Stimulated activated CD8-positive, alpha-beta memory T cell treated with anti-CD3 and anti-CD28 coated beads, Interleukin-7, amount 100 ng/mL, for 4 hours (primary cell): ENCODE measurements around the gene RAB6B.

Experiments used
- DNase-seq, 2 donors: peaks; one replicate each; pipeline ENCODE4 v3.0.0-alpha.2; 2020; ENCODE audit warnings: low read depth in 2 of 2

RAB6B gene

DNA sequence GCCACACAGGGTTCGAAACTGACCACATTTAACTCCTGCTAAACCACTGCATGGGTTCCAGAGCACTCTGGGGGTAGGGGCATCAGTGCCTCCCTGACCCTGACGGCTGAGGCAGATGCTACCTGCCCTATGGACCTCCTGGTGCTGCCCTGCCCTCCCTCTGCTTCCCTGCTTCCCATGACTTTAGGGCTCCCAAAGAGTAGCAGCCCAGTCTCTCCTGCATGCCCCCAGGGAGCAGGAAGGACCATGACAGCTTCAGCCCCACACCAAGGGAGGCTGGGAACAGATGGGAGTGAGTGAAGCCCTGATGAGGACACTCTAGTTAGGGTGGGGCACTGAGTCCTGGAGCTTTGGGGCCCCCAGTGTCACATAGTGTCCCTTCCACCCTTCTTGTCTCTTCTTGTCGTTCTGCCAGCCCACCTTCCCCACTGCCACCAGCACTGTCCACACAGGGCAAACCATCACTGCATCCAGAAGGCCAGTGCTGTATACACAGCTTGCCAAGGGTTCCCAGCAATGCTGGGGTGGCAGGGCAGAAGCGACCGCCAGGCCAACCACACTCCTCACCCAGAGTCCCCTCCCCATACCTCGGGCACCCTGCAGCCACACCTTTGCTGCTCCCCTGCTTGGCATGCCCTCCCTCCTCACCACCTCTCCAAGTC is 59.1 kb downstream of the RAB6B start:
- DNase-seq: no peak

DNA sequence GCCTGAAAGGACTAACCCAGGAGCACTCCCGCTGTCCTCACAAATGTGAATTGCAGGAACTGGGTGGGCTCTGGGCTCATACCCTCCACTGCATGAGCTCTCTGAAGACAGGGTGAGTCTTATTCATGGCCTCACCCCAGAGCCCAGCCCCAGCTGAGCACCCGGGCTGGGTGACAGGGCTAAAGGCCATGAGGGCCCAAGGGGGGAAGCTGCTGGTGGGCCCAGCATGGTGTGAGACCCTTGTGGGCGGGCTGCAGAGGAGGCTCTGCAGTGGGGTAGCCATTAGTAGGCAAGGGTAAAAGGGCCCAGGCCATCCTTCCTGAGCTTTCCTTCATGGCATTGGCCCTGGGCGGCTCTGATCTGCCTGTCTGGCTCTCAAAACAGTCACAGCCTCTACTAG is 59.7 kb downstream of the RAB6B start:
- no peak for DNase-seq

DNA sequence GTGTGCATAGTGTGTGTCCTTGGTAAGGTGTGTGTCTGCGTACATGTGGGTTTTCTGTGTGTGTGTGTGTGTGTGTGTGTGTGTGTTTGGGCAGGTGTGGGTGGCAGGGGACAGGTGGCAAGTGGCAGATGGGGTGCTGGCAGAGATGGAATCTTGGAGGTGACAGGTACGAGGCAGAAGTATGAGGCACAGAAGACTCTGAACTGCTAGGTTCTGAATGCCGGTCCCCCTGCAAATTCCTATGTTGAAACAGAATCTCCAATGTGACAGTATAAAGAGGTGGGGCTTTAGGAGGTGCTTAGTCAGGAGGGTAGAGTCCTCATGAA is 60.3 kb downstream of the RAB6B start:
- DNase-seq: no peak

DNA sequence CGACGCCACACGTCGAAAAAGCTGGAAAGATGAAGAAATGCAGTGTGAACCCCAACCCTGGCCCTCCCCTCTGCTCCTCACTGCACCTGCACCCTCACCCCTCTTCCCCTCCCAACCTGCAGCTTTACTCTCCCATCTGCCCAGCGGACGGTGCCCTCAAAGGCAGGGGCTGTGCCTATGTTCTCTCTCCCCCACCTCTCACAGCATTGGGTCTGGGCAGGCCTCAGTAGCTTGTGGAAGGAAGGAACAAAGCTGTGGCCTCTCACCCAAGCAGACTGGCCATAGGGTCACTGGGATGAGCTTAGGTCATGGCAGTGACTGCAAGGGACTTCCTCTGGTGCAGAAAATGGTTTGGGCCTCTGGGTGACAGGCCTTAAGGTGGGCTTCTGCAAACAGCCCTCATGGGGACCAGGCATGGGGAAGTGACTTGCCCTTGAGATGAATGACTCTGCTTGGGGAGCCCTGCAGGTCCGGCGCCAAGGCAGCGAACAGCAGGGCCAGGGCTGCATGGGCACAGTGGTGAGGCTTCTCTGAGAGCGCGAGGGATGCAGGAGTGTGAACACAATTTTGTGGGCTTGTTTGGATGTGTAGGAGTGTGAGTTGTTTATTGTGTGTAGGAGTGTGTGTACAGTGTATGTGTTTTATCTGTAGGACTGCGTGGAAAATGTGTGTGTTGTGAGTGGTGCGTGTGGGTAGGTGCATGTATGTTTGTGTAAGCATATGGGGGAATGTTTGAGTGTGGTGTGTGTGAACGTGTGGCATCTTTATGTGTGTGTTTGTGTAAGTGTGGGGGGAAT is 60.9 kb downstream of the RAB6B start:
- no peak for DNase-seq

GRCh38 chr3:133833880-133834620 is 61.6 kb downstream of the RAB6B start:
- no peak for DNase-seq

GRCh38 chr3:133833267-133833666 is 62.4 kb downstream of the RAB6B start:
- DNase-seq: no peak

DNA sequence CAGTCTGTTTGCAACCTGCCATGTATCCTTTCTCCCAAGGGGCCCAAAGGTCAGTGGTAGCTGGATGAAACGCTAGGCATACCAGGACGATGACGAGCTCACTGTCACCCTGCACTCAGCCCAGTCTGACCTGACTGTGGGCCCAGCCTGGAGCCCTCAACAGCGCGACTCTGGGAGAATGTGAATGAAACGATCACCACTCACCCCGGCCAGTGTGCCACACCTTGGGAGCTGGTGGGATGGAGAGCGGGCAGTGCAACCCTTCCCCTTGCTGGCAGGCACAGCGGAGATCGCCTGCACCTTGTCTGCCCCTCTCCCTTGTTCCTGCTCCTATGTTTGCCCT is 62.9 kb downstream of the RAB6B start:
- DNase-seq: no peak

GRCh38 chr3:133831966-133832801 is 63.5 kb downstream of the RAB6B start:
- DNase-seq: no peak

GRCh38 chr3:133830071-133830470 is 65.6 kb downstream of the RAB6B start:
- DNase-seq: no peak

GRCh38 chr3:133829310-133829707 is 66.4 kb downstream of the RAB6B start:
- no peak for DNase-seq

- no peak for DNase-seq
Observed at GRCh38 chr3:133828576-133829309, 66.9 kb downstream of the RAB6B start.

DNA sequence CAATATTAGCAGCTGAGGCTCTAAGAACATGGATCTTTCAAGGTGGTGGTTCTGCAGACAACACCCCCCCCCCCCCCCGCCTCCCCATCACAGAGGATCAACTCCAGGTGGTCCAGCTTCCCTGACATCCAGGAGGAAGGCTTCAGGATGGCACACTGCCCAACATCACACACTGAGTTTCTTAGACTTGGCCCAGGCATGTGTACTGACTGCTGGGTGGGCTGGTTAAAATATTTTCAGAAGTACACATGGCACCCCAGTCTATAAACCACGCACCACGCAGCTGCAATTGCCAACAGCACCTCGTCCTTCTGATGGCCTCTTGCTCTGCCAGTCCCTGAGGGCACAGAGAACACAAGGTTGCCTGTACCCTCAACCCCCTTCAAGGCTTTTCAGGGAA is 68.0 kb downstream of the RAB6B start:
- no peak for DNase-seq

DNA sequence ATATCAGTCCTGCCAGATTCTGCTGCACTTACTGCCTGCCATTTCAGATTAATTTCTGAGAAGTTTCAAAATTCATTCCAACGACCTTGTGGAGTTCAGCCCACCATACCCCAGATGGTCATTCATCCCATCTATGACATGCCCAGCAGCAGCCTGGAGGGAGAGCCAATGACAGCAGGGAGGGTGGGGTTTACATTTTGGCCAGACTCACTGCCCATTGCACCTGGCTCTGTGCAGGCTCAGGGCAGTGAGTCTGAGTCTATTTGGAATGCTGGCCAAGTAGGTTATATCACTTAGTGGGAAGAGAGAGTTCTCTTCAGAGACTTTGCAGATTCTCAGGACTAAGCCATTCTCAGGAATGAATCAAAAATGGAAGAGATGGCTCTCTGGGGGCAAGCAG is 68.5 kb downstream of the RAB6B start:
- DNase-seq: no peak

DNA sequence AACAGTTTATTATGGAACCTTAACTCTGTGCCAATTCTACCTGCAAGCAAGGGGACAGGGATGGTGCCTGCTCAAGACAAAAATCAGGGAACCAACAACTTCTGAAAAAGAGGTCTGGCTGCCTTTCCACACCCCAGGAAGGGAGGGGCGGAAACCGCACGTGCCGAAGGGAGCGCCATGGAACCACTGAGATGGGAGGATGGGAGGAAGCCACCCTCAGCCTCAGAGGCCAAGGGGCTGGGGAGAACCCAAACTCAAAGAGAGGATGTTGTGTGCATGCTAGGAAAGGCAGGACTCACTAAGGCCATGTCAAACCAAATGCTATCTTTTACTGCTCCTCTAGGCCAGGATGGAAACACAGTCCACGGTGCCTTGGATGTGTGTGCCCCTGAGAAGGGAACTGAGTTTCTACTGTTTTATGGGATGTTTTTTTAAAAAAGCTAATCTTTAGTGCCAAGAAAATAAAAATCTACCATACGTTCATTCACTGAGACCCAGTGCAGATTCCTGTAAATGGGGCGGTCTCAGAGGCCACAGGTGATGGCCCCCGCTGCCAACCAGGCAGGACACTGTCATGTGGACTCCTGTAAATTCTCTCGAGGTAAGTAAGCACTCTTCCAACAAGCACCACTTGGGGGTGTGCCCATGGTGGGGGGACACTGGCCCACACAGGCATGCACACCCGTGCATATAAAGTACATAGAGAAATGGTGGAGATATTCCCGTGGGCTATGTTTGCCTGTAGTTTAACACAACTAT is 69.5 kb downstream of the RAB6B start:
- DNase-seq: no peak

DNA sequence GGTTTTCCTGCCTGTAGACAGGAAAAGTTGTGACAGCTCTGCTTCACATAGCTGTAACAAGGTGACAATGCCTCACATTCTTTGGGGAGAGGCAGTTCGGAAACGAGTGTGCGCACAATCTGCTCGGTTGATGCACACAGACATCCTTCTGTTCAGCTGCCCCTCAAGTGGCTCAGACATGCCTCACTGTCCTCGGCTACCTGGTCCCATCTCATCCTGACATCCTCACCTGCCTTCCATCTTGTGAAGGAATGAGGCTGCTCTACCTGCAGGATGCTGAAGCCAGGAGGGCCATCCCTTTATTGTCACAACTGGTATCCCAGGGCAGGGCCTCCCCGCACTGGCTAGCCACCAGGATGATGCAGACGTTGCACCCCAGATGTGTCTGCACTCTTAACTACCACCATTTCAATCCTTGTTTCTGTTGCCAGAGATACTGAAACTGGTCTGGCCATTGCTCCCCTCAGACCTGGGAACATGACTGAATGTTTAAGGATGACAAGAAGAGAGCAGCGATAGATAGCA is 70.7 kb downstream of the RAB6B start:
- DNase-seq: no peak

GRCh38 chr3:133821767-133822638 is 73.7 kb downstream of the RAB6B start:
- DNase-seq: no peak

DNA sequence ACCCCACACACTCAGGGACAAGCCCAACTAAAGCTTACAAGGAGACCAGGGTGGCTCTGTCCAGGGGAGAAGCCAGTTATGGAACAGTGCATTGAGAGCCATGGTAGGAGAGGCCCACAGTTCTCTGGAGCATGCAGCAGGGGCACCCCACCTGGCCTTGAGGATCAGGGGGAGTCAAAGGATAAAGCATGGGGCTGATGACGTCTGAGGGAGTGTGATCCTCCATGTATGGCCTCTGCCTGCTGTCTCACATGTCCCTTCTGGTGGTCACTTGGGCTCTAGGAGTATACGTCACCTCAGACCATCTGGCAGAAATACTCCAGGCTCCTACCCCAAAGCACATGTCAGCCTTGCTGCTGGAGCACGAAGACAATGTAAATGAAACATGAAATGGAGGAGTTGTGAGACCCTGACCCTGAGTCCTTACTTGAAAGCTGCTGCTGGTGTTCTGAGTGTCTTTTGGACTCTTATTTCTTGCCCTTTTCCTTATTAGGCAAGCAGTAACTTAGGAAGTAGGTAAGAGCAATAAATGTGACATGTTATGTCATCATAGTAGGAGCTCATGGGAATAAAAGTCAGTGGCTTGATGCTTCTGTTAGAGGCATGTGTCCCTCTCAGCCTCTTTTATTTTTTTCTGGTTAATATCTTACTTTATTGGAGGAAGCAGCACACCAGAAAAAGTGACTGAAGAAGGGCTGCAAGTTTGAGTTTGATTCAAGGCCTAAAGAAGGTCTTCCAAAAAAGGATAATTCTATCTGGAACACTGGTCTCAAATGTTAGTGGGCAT is 74.6 kb downstream of the RAB6B start:
- no peak for DNase-seq

- no peak for DNase-seq
Observed at GRCh38 chr3:133820129-133820528, 75.6 kb downstream of the RAB6B start.

DNA sequence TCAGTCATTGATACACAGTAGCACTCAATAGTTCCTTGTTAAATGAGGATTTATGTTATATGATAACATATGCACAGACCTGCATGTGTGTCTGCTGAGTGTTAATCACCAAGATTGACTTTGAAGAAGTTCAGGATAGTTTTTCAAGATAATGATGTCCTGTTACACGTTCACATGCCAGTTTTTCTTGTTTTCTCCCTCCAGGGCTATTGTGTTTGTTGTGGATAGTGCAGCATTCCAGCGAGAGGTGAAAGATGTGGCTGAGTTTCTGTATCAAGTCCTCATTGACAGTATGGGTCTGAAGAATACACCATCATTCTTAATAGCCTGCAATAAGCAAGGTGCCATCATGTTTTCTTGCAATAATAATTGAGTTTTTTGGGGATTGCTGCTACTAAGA is 80.3 kb downstream of the RAB6B start:
- DNase-seq: no peak
